SK-N-SH treated with all-trans-retinoic acid at 6 μM for 48 hours (cell line): Measurements from ENCODE around the gene RBM46.

ENCODE experiments used
- ARNTL ChIP-seq: fragments of 450-650 bp; formaldehyde crosslinking; IDR thresholded peaks from 2 replicates; pipeline ENCODE4 v1.5.0; 2020; ENCODE audit warnings: low read depth, mild to moderate bottlenecking, moderate library complexity, borderline replicate concordance
- TCF4 ChIP-seq: fragments of 250-450 bp; sonication (Bioruptor Pico); IDR thresholded peaks from 2 replicates; pipeline ENCODE4 v1.8.0; 2021; ENCODE audit warnings: mild to moderate bottlenecking, moderate library complexity, borderline replicate concordance
- ZFP3 ChIP-seq: fragments of 250-450 bp; sonication (Bioruptor Pico); IDR thresholded peaks from 2 replicates; pipeline ENCODE4 v1.5.0; 2020; ENCODE audit warnings: mild to moderate bottlenecking, moderate library complexity

GRCh38 chr4:154807042-154807630 lies 26.1 kb downstream of the RBM46 start:
- TF ChIP-seq ZFP3 (CRISPR knock-in tag) (no peak), TCF4 (CRISPR knock-in tag) (no peak), ARNTL (CRISPR knock-in tag) (no peak)
